ENCODE data around the gene GPR55. TPM values are rescaled to one million over a fixed set of nuclear protein-coding genes. Genes with fewer than 3 reads are reported as not detected.
A peak's percentile ranks its signal among the peaks of the same experiment; 100 is the strongest.

GPR55 gene
- total and polyA plus RNA-seq, 2 of the 8 experiments (the other 6 are each of a cell fraction or from before 2014, with no cell fraction given) = not detected

- ChIA-PET CTCF (ENCODE audit: partially characterized antibody) (interaction anchor here (0.8 to 5.1 kb wide), 11 partner anchors 11 to 162 kb away, joined by 3 to 30 read pairs (median 3); no protein-coding TSS in a partner anchor), POLR2A (ENCODE audit: partially characterized antibody) (interaction anchor here (0.9 to 1.6 kb wide), 5 partner anchors 8 to 26 kb away, joined by 3 to 4 read pairs (median 3); partner anchors contain the start of gene ITM2C)
- FAIRE-seq = no peak
- TF ChIP-seq GABPA (IDR thresholded peaks at IDR 0.05; ENCODE audit: borderline replicate concordance, insufficient read depth, low read length) = no peak
- no peak for TF ChIP-seq YY1 (IDR thresholded peaks at IDR 0.05; ENCODE audit: low read depth, low read length)
- TF ChIP-seq CTBP2 (IDR thresholded peaks at IDR 0.05; ENCODE audit: borderline replicate concordance, insufficient read depth, insufficient read length, low read length) = no peak
- no peak for TF ChIP-seq ASH2L (IDR thresholded peaks at IDR 0.05; ENCODE audit: low read length)
Measured at GRCh38 chr2:230890646-230891045, 34.4 kb downstream of the GPR55 start.

More at GRCh38 chr2:230890646-230891045, 34.4 kb downstream of the GPR55 start:
- no peak overlapping the region for H3K23ac ChIP-seq (ENCODE audit: insufficient read length)
- no peak overlapping the region for H3K27ac ChIP-seq (ENCODE audit: low read depth, low read length)
- no peak overlapping the region for H2BK12ac ChIP-seq (ENCODE audit: low read depth, low read length)
- no peaks in the 10 kb centered on the region for H3K27me3 ChIP-seq (replicated peaks in 1 of 4; ENCODE audit: control insufficient read depth in 3 of 4, extremely low read depth in 1 of 4, insufficient read depth in 3 of 4, low read length in 3 of 4)
- H2BK15ac ChIP-seq (ENCODE audit: low read length) = peak overlapping the region; percentile 81; the same call in 1 of the 2 replicates
- no peaks in the 10 kb centered on the region for H4K20me1 ChIP-seq (replicated peaks in 1 of 2; ENCODE audit: control insufficient read depth in 1 of 2, insufficient read depth in 2 of 2, low read length in 2 of 2)
- H3K9ac ChIP-seq (replicated peaks in 1 of 4; ENCODE audit: extremely low read depth in 1 of 4, low read depth in 3 of 4, low read length in 3 of 4) = no peak overlapping the region
- no peak overlapping the region for H3K4me2 ChIP-seq (ENCODE audit: insufficient read depth in 1 of 2, low read depth in 2 of 2, low read length in 2 of 2)
- no peaks in the 10 kb centered on the region for H3K23me2 ChIP-seq (ENCODE audit: low read depth, low read length)
- H4K5ac ChIP-seq (ENCODE audit: insufficient read length, low read depth, low read length) = no peak overlapping the region
- no peak overlapping the region for H2AFZ ChIP-seq (ENCODE audit: low read length)
- no peak overlapping the region for H3K18ac ChIP-seq (ENCODE audit: extremely low read depth, low read length)
- no peaks in the 10 kb centered on the region for H3K79me2 ChIP-seq (ENCODE audit: control insufficient read depth in 1 of 2, insufficient read depth in 2 of 2, low read length in 2 of 2)
- no peak overlapping the region for H2AK5ac ChIP-seq (ENCODE audit: low read depth, low read length)
- no peak overlapping the region for H3K4ac ChIP-seq (replicated peaks; ENCODE audit: insufficient read length, low read depth, low read length)
- WGBS, 2 experiments (ENCODE audit: extremely low coverage in 1 of 2, insufficient coverage in 1 of 2, insufficient read length in 1 of 2, insufficient replicate concordance in 2 of 2, low coverage in 1 of 2, low lambda C conversion rate in 2 of 2, missing lambda C conversion rate in 1 of 2) = 89% methylated on average over 4 of the region's 4 CpGs; no CpG with 5 or more reads in 1 of the 2 experiments
- no peaks in the 10 kb centered on the region for H3K79me1 ChIP-seq (ENCODE audit: low read depth, low read length)
- no peak overlapping the region for H2BK5ac ChIP-seq (ENCODE audit: low read depth, low read length)
- no peak overlapping the region for H4K91ac ChIP-seq (replicated peaks; ENCODE audit: insufficient read length, low read length)
- H3K4me3 ChIP-seq (ENCODE audit: extremely low read depth in 1 of 4, insufficient read depth in 2 of 4, low read depth in 3 of 4, low read length in 4 of 4) = no peak overlapping the region
- no peak for DNase-seq (ENCODE audit: low read depth in 1 of 2, low spot score in 2 of 2)
- no peak overlapping the region for H2BK120ac ChIP-seq (replicated peaks; ENCODE audit: low read depth, low read length)
- H3K36me3 ChIP-seq (ENCODE audit: control insufficient read depth in 2 of 4, insufficient read depth in 4 of 4, low read length in 3 of 4) = no peaks in the 10 kb centered on the region
- no peak overlapping the region for H3K56ac ChIP-seq (replicated peaks; ENCODE audit: insufficient read length, low read depth, low read length)
- peaks cover 5 to 18% (median 9%) of the 10 kb centered on the region in 4 experiments for H3K4me1 ChIP-seq (replicated peaks in 1 of 4; ENCODE audit: control insufficient read depth in 3 of 4, insufficient read depth in 4 of 4, low read length in 3 of 4)
- no peak overlapping the region for H4K8ac ChIP-seq (ENCODE audit: extremely low read depth, insufficient read depth, low read length)
- H3K14ac ChIP-seq (ENCODE audit: insufficient read length) = no peak overlapping the region
- no peaks in the 10 kb centered on the region for H3K9me3 ChIP-seq (ENCODE audit: insufficient read depth in 2 of 2, low read depth in 1 of 2, low read length in 1 of 2)
- no peak overlapping the region for H2BK20ac ChIP-seq (ENCODE audit: low read length)

Data from H1 (cell line).